Lung (tissue), 12 donors: ENCODE data around the gene ZNRF2. TPM values are rescaled to one million over a fixed set of nuclear protein-coding genes. Genes with fewer than 3 reads are reported as not detected.

Experiments used
- ATAC-seq: fragments of 200-7000 bp; cut with Tn5 transposase; one replicate; pipeline ENCODE4 v1.9.1; 2020; ENCODE audit warnings: moderate number of reproducible peaks; ENCODE audit not compliant: insufficient read depth, low FRiP score
- DNase-seq, 3 donors: peaks; one replicate each; pipeline ENCODE4 v3.0.0-alpha.2; 2013 to 2017
- H3K27ac ChIP-seq, 2 donors: one replicate each; pipeline ENCODE4 v1.5.1; 2013; ENCODE audit warnings: mild to moderate bottlenecking in 2 of 2, moderate library complexity in 2 of 2, control low read depth in 1 of 2, inconsistent platforms in 1 of 2, low read depth in 1 of 2, low read length in 1 of 2
- H3K27me3 ChIP-seq, 3 donors: one replicate each; pipeline ENCODE4 v1.5.1; 2013; ENCODE audit warnings: low read length in 2 of 3; ENCODE audit not compliant: control insufficient read depth in 3 of 3, insufficient read depth in 3 of 3
- H3K36me3 ChIP-seq, 4 donors: one replicate each; pipeline ENCODE4 v1.5.1; 2013; ENCODE audit warnings: low read length in 4 of 4, mild to moderate bottlenecking in 1 of 4, moderate library complexity in 1 of 4; ENCODE audit not compliant: control insufficient read depth in 4 of 4, insufficient read depth in 4 of 4
- H3K4me1 ChIP-seq, 5 donors: one replicate each; pipeline ENCODE4 v1.5.1; 2013; ENCODE audit warnings: low read length in 5 of 5, mild to moderate bottlenecking in 2 of 5, moderate library complexity in 1 of 5; ENCODE audit not compliant: control insufficient read depth in 5 of 5, insufficient read depth in 5 of 5
- H3K4me3 ChIP-seq: one replicate; pipeline ENCODE4 v1.5.1; 2013; ENCODE audit warnings: mild to moderate bottlenecking, control low read depth, moderate library complexity
- H3K9ac ChIP-seq, 2 donors: one replicate each; pipeline ENCODE4 v1.5.1; 2013; ENCODE audit warnings: low read length in 2 of 2, control low read depth in 1 of 2; ENCODE audit not compliant: insufficient read depth in 1 of 2
- H3K9me3 ChIP-seq, 4 donors: one replicate each; pipeline ENCODE4 v1.5.1; 2013; ENCODE audit warnings: low read length in 3 of 4, mild to moderate bottlenecking in 1 of 4, moderate library complexity in 1 of 4; ENCODE audit not compliant: control insufficient read depth in 4 of 4, insufficient read depth in 3 of 4
- WGBS, 2 donors: extraction: QIAGEN DNeasy Blood & Tissue Kit; methylation state at CpG; one replicate each; pipeline ENCODE4 v1.1.7; 2013; 5-methylcytosine and 5-hydroxymethylcytosine counted together
- polyA plus RNA-seq, 2 donors: library from polyadenylated mRNA; stranded (reverse); fragments of 200-250 nt; gene quantifications; one replicate each; pipeline ENCODE4 v1.2.1, GENCODE V29; 2013
- total RNA-seq, 2 donors: library from RNA; depleted of rRNA in 1 of 2; stranded (reverse); fragments of >200 nt in 1 of 2; gene quantifications; one replicate each; pipeline ENCODE4 v1.2.1, GENCODE V29; 2014 to 2021
- TF ChIP-seq, protein P1 (sequence below): IDR thresholded peaks from 2 replicates; pipeline ENCODE4 v1.5.1; 2012; ENCODE audit warnings: mild to moderate bottlenecking; ENCODE audit errors: control extremely low read depth, extremely low read depth
- donor health status: control.
- donor health status: control.
- donor health status: Bipolar disorder and iron deficiency.
- donor health status: healthy.
- donor health status: DM: yes; HTN: yes; CAD: no.

The ZNRF2 gene
- total and polyA plus RNA-seq, 4 donors, result 5.9 to 27.6 (median 15.4) TPM

- H3K4me1 ChIP-seq, result peaks cover 0 to 16% (median 0%) of the 10 kb centered on the region in 5 donors
- DNase-seq (no peak), ATAC-seq (no peak)
- no peaks in the 10 kb centered on the region for H3K36me3 ChIP-seq
- no peaks in the 10 kb centered on the region for H3K9me3 ChIP-seq
- H3K27me3 ChIP-seq, result no peaks in the 10 kb centered on the region
- H3K4me3 ChIP-seq, result no peak overlapping the region
- H3K27ac ChIP-seq, result no peak overlapping the region
- TF ChIP-seq, protein P1, sequence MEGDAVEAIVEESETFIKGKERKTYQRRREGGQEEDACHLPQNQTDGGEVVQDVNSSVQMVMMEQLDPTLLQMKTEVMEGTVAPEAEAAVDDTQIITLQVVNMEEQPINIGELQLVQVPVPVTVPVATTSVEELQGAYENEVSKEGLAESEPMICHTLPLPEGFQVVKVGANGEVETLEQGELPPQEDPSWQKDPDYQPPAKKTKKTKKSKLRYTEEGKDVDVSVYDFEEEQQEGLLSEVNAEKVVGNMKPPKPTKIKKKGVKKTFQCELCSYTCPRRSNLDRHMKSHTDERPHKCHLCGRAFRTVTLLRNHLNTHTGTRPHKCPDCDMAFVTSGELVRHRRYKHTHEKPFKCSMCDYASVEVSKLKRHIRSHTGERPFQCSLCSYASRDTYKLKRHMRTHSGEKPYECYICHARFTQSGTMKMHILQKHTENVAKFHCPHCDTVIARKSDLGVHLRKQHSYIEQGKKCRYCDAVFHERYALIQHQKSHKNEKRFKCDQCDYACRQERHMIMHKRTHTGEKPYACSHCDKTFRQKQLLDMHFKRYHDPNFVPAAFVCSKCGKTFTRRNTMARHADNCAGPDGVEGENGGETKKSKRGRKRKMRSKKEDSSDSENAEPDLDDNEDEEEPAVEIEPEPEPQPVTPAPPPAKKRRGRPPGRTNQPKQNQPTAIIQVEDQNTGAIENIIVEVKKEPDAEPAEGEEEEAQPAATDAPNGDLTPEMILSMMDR, result no peak
- no peak overlapping the region for H3K9ac ChIP-seq
- WGBS, 2 donors, result 92 to 96% methylated on average over 9 of the region's 9 CpGs
These were observed 26.4 kb downstream of the ZNRF2 start for GRCh38 chr7:30310674-30311362.

DNA sequence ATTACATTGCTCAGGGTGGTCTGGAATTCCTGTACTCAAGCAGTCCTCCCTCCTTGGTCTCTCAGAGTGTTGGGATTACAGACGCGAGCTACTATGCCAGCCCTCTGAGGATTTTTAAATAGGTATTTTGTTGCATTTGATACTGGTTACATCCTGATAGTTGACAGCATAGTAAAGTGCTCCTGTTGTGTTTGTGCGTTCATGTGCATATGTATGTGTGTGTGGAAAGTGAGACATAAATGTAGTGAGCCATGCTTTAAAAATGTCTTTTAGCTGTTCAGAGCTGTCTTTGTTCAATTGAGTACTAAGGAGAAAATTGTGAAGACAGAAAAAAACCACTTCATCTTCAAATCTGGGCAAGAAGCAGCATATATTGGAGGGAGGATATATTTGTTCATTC is 27.8 kb downstream of the ZNRF2 start:
- TF ChIP-seq, protein P1, result no peak
- ATAC-seq (no peak), DNase-seq (no peak)
- Histone ChIP-seq H3K27me3 (no peaks in the 10 kb centered on the region), H3K9ac (no peak overlapping the region), H3K9me3 (no peaks in the 10 kb centered on the region), H3K36me3 (no peaks in the 10 kb centered on the region), H3K4me1 (peaks cover 0 to 14% (median 0%) of the 10 kb centered on the region in 5 donors), H3K4me3 (no peak overlapping the region), H3K27ac (no peak overlapping the region)
- 95 to 96% methylated on average over 3 of the region's 3 CpGs for WGBS, 2 donors

DNA sequence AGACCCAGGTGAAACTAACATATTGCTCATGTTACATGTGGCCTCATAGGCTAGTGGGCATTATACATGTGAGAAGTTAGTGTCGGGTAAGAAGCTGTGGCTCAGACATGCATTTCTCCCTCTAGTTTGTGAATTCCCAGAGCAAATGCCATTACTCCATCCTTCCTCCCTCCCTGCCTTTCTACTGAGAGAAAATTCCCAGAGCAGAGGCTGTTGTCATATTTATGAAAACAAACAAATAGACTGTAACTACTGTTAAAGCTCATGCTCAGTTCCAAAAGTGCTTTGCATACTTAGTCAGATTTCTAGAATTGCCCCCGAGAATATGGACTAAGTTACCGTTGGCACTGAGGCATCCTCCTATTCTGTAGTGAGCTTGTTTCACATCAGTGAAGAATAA is 29.0 kb downstream of the ZNRF2 start:
- no peaks in the 10 kb centered on the region for H3K36me3 ChIP-seq
- peaks cover 0 to 21% (median 0%) of the 10 kb centered on the region in 5 donors for H3K4me1 ChIP-seq
- peak in 1 of 3 donors; percentile 20 for DNase-seq
- no peak overlapping the region for H3K27ac ChIP-seq
- H3K9ac ChIP-seq, result no peak overlapping the region
- no peaks in the 10 kb centered on the region for H3K9me3 ChIP-seq
- TF ChIP-seq, protein P1, result no peak
- no peak overlapping the region for H3K4me3 ChIP-seq
- no peak for ATAC-seq
- WGBS, 2 donors, result 89 to 92% methylated on average over 3 of the region's 3 CpGs
- no peaks in the 10 kb centered on the region for H3K27me3 ChIP-seq

DNA sequence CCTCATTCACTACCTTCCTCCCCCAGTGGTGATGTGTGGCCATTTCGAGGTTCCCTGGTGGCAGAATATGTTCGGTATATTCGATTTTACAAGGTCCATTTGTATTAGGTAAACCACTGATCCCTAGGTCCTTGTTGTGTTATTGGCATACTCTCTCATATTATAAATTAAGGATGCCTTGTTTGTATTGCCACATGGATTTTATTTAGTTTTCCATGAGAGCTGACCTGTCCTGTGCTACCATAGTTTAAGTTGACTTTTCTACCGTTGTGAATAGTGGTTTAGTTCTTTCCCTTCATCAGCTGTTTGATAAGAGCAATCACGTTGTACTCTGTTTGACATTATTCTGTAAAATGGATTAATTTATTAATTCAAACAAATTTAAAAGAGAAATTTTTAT is 29.4 kb downstream of the ZNRF2 start:
- Histone ChIP-seq H3K27me3 (no peaks in the 10 kb centered on the region), H3K27ac (no peak overlapping the region), H3K4me1 (peaks cover 0 to 21% (median 0%) of the 10 kb centered on the region in 5 donors), H3K36me3 (no peaks in the 10 kb centered on the region), H3K4me3 (no peak overlapping the region), H3K9ac (no peak overlapping the region), H3K9me3 (no peaks in the 10 kb centered on the region)
- TF ChIP-seq, protein P1, result no peak
- DNase-seq (no peak), ATAC-seq (no peak)
- whole genome bisulfite sequencing, 2 donors, result 85 to 92% methylated on average over 5 of the region's 5 CpGs
